Measurements from ENCODE around the gene PIK3CB. TPM values are rescaled to one million over a fixed set of nuclear protein-coding genes. Genes with fewer than 3 reads are reported as not detected.
"Not testable (repeated sequence)": the region's sequence is repeated elsewhere in the genome, so short reads cannot be mapped to it uniquely, and the experiment has no call there.

PIK3CB gene
- total RNA-seq, 1 donor from 2014 or later: 23.5 TPM

- Mint-ChIP-seq H3K36me3 (peaks cover 12% of the 10 kb centered on the region), H3K27me3 (ENCODE audit: low read depth) (no peaks in the 10 kb centered on the region), H3K9me3 (no peaks in the 10 kb centered on the region), H3K4me1 (no peaks in the 10 kb centered on the region), H3K27ac (peak overlapping the region; percentile 16), H3K4me3 (no peak overlapping the region)
- DNase-seq (ENCODE audit: low spot score in 2 of 2, unreplicated experiment in 2 of 2): no peak
- no peak for TF ChIP-seq CTCF (IDR thresholded peaks at IDR 0.05; ENCODE audit: unreplicated experiment)
Observed at GRCh38 chr3:138809500-138810256, 25.1 kb downstream of the PIK3CB start.

GRCh38 chr3:138806376-138807080, 28.2 kb downstream of the PIK3CB start:
- TF ChIP-seq CTCF (IDR thresholded peaks at IDR 0.05; ENCODE audit: unreplicated experiment): no peak
- Mint-ChIP-seq H3K4me1 (no peaks in the 10 kb centered on the region), H3K27me3 (ENCODE audit: low read depth) (no peaks in the 10 kb centered on the region), H3K4me3 (no peak overlapping the region), H3K9me3 (no peaks in the 10 kb centered on the region), H3K27ac (no peak overlapping the region), H3K36me3 (peaks cover 2% of the 10 kb centered on the region)
- no peak for DNase-seq (ENCODE audit: low spot score in 2 of 2, unreplicated experiment in 2 of 2)

GRCh38 chr3:138803006-138803653, 31.6 kb downstream of the PIK3CB start:
- Mint-ChIP-seq H3K4me3 (no peak overlapping the region), H3K27me3 (ENCODE audit: low read depth) (no peaks in the 10 kb centered on the region)

GRCh38 chr3:138802223-138802622, 32.5 kb downstream of the PIK3CB start:
- H3K4me3 Mint-ChIP-seq; H3K9me3 Mint-ChIP-seq; H3K36me3 Mint-ChIP-seq; H3K27me3 Mint-ChIP-seq (ENCODE audit: low read depth); H3K27ac Mint-ChIP-seq; DNase-seq (ENCODE audit: low spot score in 2 of 2, unreplicated experiment in 2 of 2); H3K4me1 Mint-ChIP-seq: not testable (repeated sequence)

More at GRCh38 chr3:138803006-138803653, 31.6 kb downstream of the PIK3CB start:
- Mint-ChIP-seq H3K27ac (peak overlapping the region; percentile 39), H3K4me1 (no peaks in the 10 kb centered on the region), H3K36me3 (peaks cover 2% of the 10 kb centered on the region), H3K9me3 (no peaks in the 10 kb centered on the region)
- TF ChIP-seq CTCF (IDR thresholded peaks at IDR 0.05; ENCODE audit: unreplicated experiment): no peak
- no peak for DNase-seq (ENCODE audit: low spot score in 2 of 2, unreplicated experiment in 2 of 2)

GRCh38 chr3:138801792-138802191, 32.9 kb downstream of the PIK3CB start:
- peaks cover 2% of the 10 kb centered on the region for H3K36me3 Mint-ChIP-seq
- H3K27me3 Mint-ChIP-seq (ENCODE audit: low read depth): no peaks in the 10 kb centered on the region
- H3K27ac Mint-ChIP-seq: no peak overlapping the region
- no peak for TF ChIP-seq CTCF (IDR thresholded peaks at IDR 0.05; ENCODE audit: unreplicated experiment)
- H3K4me3 Mint-ChIP-seq: no peak overlapping the region
- no peak for DNase-seq (ENCODE audit: low spot score in 2 of 2, unreplicated experiment in 2 of 2)
- no peaks in the 10 kb centered on the region for H3K4me1 Mint-ChIP-seq
- no peaks in the 10 kb centered on the region for H3K9me3 Mint-ChIP-seq

GRCh38 chr3:138800248-138800647, 34.5 kb downstream of the PIK3CB start:
- no peak for TF ChIP-seq CTCF (IDR thresholded peaks at IDR 0.05; ENCODE audit: unreplicated experiment)
- no peaks in the 10 kb centered on the region for H3K4me1 Mint-ChIP-seq
- no peak overlapping the region for H3K4me3 Mint-ChIP-seq
- no peak overlapping the region for H3K27ac Mint-ChIP-seq
- no peaks in the 10 kb centered on the region for H3K36me3 Mint-ChIP-seq
- H3K9me3 Mint-ChIP-seq: no peaks in the 10 kb centered on the region
- DNase-seq (ENCODE audit: low spot score in 2 of 2, unreplicated experiment in 2 of 2): no peak
- no peaks in the 10 kb centered on the region for H3K27me3 Mint-ChIP-seq (ENCODE audit: low read depth)
